Astrocyte of the cerebellum (primary cell): ENCODE data around the gene LHFPL3.

Experiments used
- DNase-seq: peaks from one replicate; pipeline ENCODE4 v3.0.0-alpha.2; 2011; ENCODE audit warnings: low read depth
- H3K4me3 ChIP-seq: 2 replicates; pipeline ENCODE4 v1.5.1; 2011; ENCODE audit warnings: mild to moderate bottlenecking, low read depth, low read length, moderate library complexity
- CTCF ChIP-seq: IDR thresholded peaks from 2 replicates; pipeline ENCODE4 v1.5.1; 2012; ENCODE audit warnings: low read length, low read depth, moderate library complexity, mild to moderate bottlenecking; ENCODE audit errors: missing control alignments
- in situ Hi-C: cut with HindIII; loops from 2 replicates; pipeline ENCODE4 v1.10.0; 2017; ENCODE audit warnings: low sequenced_read_pairs

Gene LHFPL3

GRCh38 chr7:104779888-104780287 is 451.5 kb downstream of the LHFPL3 start:
- no peak for TF ChIP-seq CTCF
- DNase-seq, result no peak
- H3K4me3 ChIP-seq, result no peak overlapping the region
- in situ Hi-C loops, result no loop called here

GRCh38 chr7:104784686-104785085 is 456.3 kb downstream of the LHFPL3 start:
- in situ Hi-C loops, result no loop called here
- DNase-seq, result no peak
- no peak for TF ChIP-seq CTCF
- H3K4me3 ChIP-seq, result no peak overlapping the region

GRCh38 chr7:104789780-104790179 is 461.4 kb downstream of the LHFPL3 start:
- no peak for TF ChIP-seq CTCF

GRCh38 chr7:104790440-104790839 is 462.0 kb downstream of the LHFPL3 start:
- in situ Hi-C loops, result no loop called here
- no peak for DNase-seq
- H3K4me3 ChIP-seq, result no peak overlapping the region
- no peak for TF ChIP-seq CTCF

More at GRCh38 chr7:104789780-104790179, 461.4 kb downstream of the LHFPL3 start:
- in situ Hi-C loops, result no loop called here
- no peak for DNase-seq
- H3K4me3 ChIP-seq, result no peak overlapping the region

GRCh38 chr7:104791080-104791479 is 462.7 kb downstream of the LHFPL3 start:
- no peak overlapping the region for H3K4me3 ChIP-seq
- TF ChIP-seq CTCF, result no peak
- peak; percentile 70 for DNase-seq
- in situ Hi-C loops, result no loop called here

- no peak overlapping the region for H3K4me3 ChIP-seq
- in situ Hi-C loops, result no loop called here
- TF ChIP-seq CTCF, result no peak
- no peak for DNase-seq
Observed at GRCh38 chr7:104793066-104793465, 464.7 kb downstream of the LHFPL3 start.

GRCh38 chr7:104794154-104794553 is 465.8 kb downstream of the LHFPL3 start:
- no peak for TF ChIP-seq CTCF
- in situ Hi-C loops, result no loop called here
- no peak overlapping the region for H3K4me3 ChIP-seq
- DNase-seq, result no peak
